ENCODE results near the gene BTG4. TPM values are rescaled to one million over a fixed set of nuclear protein-coding genes. Genes with fewer than 3 reads are reported as not detected.
A peak's percentile ranks its signal among the peaks of the same experiment; 100 is the strongest.

BTG4 gene
- total and polyA plus RNA-seq, 2 of the 8 experiments (the other 6 are each of a cell fraction or from before 2014, with no cell fraction given): 0.06 TPM; not detected in 1

- Histone ChIP-seq H2AFZ (ENCODE audit: low read length) (no peak overlapping the region), H4K5ac (ENCODE audit: insufficient read length, low read depth, low read length) (no peak overlapping the region), H3K79me1 (ENCODE audit: low read depth, low read length) (no peaks in the 10 kb centered on the region), H2AK5ac (ENCODE audit: low read depth, low read length) (no peak overlapping the region), H3K18ac (ENCODE audit: extremely low read depth, low read length) (no peak overlapping the region; the same call in 1 of the 2 replicates), H2BK20ac (ENCODE audit: low read length) (no peak overlapping the region), H2BK15ac (ENCODE audit: low read length) (no peak overlapping the region), H3K27me3 (replicated peaks in 1 of 4; ENCODE audit: control insufficient read depth in 3 of 4, extremely low read depth in 1 of 4, insufficient read depth in 3 of 4, low read length in 3 of 4) (no peaks in the 10 kb centered on the region), H3K56ac (replicated peaks; ENCODE audit: insufficient read length, low read depth, low read length) (no peak overlapping the region), H3K36me3 (ENCODE audit: control insufficient read depth in 2 of 4, insufficient read depth in 4 of 4, low read length in 3 of 4) (peaks cover 0 to 2% (median under 1%) of the 10 kb centered on the region in 4 experiments; a peak in 2 of 8 replicates), H3K4ac (replicated peaks; ENCODE audit: insufficient read length, low read depth, low read length) (no peak overlapping the region), H2BK12ac (ENCODE audit: low read depth, low read length) (peak overlapping the region; percentile 40; the same call in 1 of the 2 replicates), H3K23ac (ENCODE audit: insufficient read length) (no peak overlapping the region), H4K20me1 (replicated peaks in 1 of 2; ENCODE audit: control insufficient read depth in 1 of 2, insufficient read depth in 2 of 2, low read length in 2 of 2) (no peaks in the 10 kb centered on the region), H3K4me1 (replicated peaks in 1 of 4; ENCODE audit: control insufficient read depth in 3 of 4, insufficient read depth in 4 of 4, low read length in 3 of 4) (peaks cover 0 to 6% (median 4%) of the 10 kb centered on the region in 4 experiments; a peak in 4 of 7 replicates), H2BK120ac (replicated peaks; ENCODE audit: low read depth, low read length) (no peak overlapping the region), H3K4me2 (ENCODE audit: insufficient read depth in 1 of 2, low read depth in 2 of 2, low read length in 2 of 2) (0 out of 4 replicates have a peak overlapping the region, but pooled peaks of 1 of the 2 experiments have one; percentile 6), H3K14ac (ENCODE audit: insufficient read length) (no peak overlapping the region), H3K23me2 (ENCODE audit: low read depth, low read length) (no peaks in the 10 kb centered on the region), H3K9ac (replicated peaks in 1 of 4; ENCODE audit: extremely low read depth in 1 of 4, low read depth in 3 of 4, low read length in 3 of 4) (no peak overlapping the region), H3K9me3 (ENCODE audit: insufficient read depth in 2 of 2, low read depth in 1 of 2, low read length in 1 of 2) (no peaks in the 10 kb centered on the region), H2BK5ac (ENCODE audit: low read depth, low read length) (no peak overlapping the region), H4K91ac (replicated peaks; ENCODE audit: insufficient read length, low read length) (no peak overlapping the region), H3K4me3 (ENCODE audit: extremely low read depth in 1 of 4, insufficient read depth in 2 of 4, low read depth in 3 of 4, low read length in 4 of 4) (no peak overlapping the region), H3K79me2 (ENCODE audit: control insufficient read depth in 1 of 2, insufficient read depth in 2 of 2, low read length in 2 of 2) (no peaks in the 10 kb centered on the region), H3K27ac (ENCODE audit: low read depth, low read length) (no peak overlapping the region), H4K8ac (ENCODE audit: extremely low read depth, insufficient read depth, low read length) (no peak overlapping the region)
- WGBS, 2 experiments (ENCODE audit: extremely low coverage in 1 of 2, insufficient coverage in 1 of 2, insufficient read length in 1 of 2, insufficient replicate concordance in 2 of 2, low coverage in 1 of 2, low lambda C conversion rate in 2 of 2, missing lambda C conversion rate in 1 of 2): 50% methylated on average over 3 of the region's 3 CpGs; no CpG with 5 or more reads in 1 of the 2 experiments
- CTCF ChIA-PET (ENCODE audit: partially characterized antibody): interaction anchor here (0.7 to 3.7 kb wide), 10 partner anchors 10 to 271 kb away, joined by 3 to 30 read pairs (median 6); partner anchors contain the start of gene POU2AF3
- FAIRE-seq (no peak), DNase-seq (ENCODE audit: low read depth in 1 of 2, low spot score in 2 of 2) (peak in 1 of 2 experiments; percentile 29)
- POLR2A ChIA-PET (ENCODE audit: partially characterized antibody): interaction anchor here (1.5 kb wide), 1 partner anchor 206 kb away, joined by 3 read pairs; no protein-coding TSS in a partner anchor
- TF ChIP-seq CHD1 (IDR thresholded peaks at IDR 0.05; ENCODE audit: low read depth, low read length) (no peak), CBX8 (IDR thresholded peaks at IDR 0.05; ENCODE audit: borderline replicate concordance, low read depth, low read length) (no peak), TEAD4 (IDR thresholded peaks at IDR 0.05; ENCODE audit: low read depth, low read length) (0 out of 2 replicates have a peak, but pooled peaks have one; percentile 23), FOSL1 (IDR thresholded peaks at IDR 0.05; ENCODE audit: insufficient read depth, low read depth, low read length) (no peak)
These were observed 49.7 kb upstream of the BTG4 start for GRCh38 chr11:111561791-111562325.

All from H1 (cell line).